Stimulated activated CD8-positive, alpha-beta memory T cell treated with anti-CD3 and anti-CD28 coated beads, Interleukin-2, amount 100 ng/mL, for 1 hour (primary cell): ENCODE data around the gene ARL5C.

ENCODE experiments used
- DNase-seq, 2 donors: peaks; one replicate each; pipeline ENCODE4 v3.0.0-alpha.2; 2020; ENCODE audit warnings: low read depth in 2 of 2

Gene ARL5C, protein sequence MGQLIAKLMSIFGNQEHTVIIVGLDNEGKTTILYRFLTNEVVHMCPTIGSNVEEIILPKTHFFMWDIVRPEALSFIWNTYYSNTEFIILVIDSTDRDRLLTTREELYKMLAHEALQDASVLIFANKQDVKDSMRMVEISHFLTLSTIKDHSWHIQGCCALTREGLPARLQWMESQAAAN

DNA sequence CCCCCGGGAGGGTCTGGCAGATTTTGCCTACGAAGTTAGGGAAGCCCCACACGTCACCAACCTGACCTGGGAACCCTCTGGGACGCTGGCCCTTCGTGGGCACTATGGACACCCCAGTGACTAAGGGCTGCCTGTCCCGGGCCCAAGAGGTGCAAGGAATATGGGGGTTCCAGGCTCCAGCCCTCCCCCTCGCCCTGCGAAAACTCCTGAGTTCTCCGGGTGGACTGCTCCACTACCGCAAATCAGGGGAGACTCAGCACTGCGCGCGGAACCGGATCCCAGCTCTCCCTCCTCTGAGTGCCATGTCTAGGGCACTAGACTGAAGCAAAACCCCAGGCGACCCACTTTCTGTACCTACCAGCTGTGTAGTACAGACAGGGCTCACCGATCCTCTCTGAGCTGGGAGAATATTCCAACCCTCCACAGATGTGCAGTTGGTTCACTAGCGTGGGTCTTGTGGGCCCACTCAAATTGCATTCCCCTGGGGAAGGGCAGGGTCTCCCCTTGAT lies at the start of gene ARL5C:
TSS of gene ARL5C (minus strand) at position 321 of the 509 bp plus-strand sequence. CDS start 401 bp downstream, outside the sequence.
- no peak for DNase-seq

DNA sequence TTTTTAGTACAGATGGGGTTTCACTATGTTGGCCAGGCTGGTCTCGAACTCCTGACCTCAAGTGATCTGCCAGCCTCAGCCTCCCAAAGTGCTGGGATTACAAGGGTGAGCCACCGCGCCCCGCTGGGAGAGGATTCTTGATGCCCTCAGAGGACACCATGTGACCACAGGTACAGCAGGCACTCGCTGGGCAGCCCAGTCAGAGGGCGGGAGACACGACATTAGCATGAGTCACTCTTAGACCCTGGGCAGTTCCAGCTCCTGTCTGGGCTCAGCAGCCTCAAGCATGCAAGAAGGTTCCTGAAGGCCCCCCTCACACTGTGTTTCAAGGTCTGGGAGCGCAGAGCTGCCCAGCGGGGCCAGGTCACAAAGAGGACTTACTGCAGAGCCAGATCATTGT lies 47.9 kb upstream of the ARL5C start:
- DNase-seq, result no peak

DNA sequence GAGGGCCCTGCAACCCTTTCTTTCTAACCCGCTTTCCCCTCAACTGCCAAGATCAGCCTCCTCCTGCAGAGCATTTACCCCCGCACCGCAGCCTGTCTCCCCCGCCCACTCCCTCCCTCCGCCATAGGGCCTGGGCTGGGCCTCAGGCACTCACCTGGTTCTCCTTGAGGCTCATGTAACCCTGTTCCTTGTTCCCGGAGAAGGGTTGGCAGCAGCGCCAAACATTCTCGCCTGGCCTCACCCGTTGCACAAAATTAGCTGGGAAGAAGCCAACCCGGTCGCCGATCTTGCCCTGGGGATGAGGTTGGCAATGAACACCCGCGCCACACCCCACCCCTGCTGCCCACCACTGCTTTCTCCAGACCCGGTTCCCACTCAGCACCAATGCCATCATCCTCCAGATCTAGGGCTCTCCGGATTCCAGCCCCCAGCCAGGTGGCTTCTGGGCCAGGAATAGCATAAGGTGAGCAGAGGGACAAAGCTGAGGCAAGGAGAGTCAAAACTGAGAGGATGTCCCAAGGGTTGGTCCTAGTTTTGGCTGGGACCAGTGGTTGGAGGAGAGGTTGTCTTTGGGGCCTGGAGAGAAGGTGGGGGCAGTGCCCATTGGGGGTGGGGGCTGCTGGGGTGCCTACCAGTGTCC lies 47.0 kb upstream of the ARL5C start:
- DNase-seq, result no peak

DNA sequence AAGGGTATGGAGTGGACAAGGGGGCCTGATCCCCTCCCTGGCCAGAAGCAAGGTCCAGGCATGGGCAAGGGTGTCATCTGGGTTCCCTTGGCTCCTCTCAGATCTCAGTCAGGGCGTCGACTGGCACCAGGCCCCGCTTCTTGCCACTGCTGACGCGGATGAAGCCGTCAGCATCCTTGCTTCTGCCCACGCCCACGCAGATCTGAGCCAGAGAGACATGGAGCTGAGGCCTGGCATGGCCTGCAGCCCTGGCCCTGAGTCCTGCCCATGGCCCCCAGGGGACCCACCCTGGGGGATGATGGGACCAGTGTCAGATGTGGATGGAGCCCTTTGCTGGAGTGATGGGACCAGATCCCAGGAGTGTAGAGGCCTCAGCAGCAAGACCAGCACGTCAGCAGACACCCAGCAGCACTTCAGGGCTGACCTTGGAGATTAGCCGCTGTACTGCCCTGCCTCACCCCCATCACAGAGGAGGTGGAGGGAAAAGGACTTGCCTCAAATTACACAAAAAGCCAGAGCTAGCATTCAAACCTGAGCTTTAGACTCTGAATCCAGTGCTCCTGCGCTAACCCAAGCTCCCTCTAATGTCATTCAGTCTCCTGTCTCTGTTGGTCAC lies 46.3 kb upstream of the ARL5C start:
- DNase-seq, result no peak

DNA sequence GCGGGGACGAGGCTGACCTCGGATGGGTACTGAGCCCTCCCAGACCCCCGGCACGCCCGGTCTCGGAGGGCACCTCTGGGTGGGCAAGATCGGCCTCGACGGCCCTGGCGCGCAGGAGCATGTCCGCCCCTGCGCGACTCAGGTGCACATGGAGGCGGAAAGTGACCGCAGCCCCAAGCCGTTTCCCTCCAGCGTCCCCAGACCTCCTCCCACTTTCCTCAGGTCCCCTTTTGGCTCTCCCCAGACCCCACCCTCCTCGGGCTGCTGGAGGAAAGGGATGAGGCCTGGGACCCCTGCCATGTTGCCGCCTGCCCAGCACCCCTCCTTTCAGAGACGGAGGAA lies 44.1 kb upstream of the ARL5C start:
- DNase-seq, result no peak

DNA sequence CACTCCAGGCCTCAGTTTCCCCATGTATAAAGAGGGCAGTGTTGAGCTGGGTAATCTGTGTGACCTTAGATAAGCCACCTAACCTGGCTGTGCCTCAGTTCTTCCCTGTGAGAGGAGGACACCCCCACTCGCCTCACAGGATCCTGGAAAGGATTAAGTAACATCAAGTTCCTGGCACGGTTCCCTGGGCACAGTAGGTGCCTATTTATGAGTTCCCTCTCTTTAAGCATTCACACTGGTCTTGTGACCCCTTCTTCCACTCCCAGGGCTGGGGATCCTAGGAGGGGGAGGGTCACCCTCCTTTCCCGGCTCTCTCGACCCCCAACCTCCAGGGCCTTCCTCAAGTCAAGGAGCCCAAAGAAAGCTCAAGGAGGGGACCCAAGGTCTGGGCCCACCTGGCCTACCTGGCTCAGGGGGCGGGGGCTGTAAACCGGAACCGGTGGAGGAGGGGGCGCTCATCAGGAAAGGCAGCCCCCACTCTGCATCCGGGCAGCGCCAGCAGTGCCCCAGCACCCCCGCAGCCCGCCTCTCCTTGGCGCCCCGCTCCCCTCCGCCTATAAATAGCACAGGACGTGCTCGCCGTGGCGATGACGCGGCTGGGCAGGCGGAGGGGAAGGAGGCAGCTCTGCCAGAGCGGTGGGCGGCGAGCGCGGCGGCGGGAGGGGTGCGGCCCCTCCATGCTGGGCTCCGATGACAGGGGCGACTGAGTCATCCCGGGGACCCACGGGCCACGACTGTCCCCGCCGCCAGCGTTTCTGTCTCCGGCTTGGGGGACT lies 43.5 kb upstream of the ARL5C start:
- DNase-seq, result peak; percentile 53 to 58

DNA sequence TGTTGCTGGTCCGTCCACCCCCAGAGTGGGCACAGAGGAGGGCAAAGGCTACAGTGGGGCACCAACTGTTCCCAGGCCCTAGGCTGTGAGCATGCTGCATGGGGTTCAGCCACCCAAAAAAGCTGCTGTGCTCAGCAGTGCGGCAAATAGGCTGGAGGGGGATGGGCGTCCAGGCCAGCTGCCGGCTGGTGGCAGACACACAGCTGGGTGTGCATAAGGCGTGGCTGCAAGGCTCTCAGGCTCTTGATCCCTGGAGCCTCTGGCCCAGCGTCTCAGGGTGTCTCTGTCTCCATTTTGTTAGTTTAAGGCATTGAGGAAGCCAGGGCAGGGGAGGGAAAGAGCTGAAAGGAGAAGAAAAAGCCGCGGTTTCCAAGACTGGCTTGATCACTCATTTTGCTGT lies 42.9 kb upstream of the ARL5C start:
- no peak for DNase-seq

DNA sequence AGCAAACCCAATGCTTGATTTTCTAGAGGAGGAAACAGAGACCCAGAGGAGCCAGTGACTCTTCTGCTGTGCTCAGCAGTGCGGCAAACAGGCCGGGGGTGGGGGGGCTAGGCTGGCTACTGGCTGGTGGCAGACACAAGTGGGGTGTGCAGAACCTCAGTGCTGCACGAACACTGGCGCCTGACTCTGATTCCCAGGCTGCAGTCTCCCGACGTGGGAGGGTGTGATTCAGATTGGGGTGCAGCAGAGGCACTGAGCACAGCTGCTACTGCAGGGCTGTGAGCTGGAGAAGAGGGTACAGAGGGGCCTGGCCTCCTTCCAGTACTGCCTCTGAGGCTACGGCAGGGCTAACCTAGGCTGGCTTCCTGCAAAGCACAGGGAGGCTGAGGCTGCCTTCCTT lies 42.2 kb upstream of the ARL5C start:
- no peak for DNase-seq

DNA sequence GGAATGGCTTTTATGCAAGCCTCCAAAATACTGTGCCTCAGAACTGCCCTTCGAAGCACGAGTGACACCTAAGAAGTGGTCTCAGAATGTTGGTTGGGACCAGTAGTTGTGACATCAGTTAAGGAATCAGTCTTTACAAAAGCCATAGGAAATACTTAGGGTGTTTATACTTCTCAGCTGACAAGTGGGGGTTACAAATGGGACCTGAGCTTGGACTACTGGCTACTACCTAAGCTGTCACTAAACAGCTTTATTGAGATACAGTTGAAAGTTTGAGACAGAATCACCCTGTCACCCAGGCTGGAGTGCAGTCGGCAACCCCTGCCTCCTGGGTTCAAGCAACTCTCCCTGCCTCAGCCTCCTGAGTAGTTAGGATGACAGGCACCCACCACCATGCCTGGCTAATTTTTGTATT lies 39.2 kb upstream of the ARL5C start:
- DNase-seq, result no peak

DNA sequence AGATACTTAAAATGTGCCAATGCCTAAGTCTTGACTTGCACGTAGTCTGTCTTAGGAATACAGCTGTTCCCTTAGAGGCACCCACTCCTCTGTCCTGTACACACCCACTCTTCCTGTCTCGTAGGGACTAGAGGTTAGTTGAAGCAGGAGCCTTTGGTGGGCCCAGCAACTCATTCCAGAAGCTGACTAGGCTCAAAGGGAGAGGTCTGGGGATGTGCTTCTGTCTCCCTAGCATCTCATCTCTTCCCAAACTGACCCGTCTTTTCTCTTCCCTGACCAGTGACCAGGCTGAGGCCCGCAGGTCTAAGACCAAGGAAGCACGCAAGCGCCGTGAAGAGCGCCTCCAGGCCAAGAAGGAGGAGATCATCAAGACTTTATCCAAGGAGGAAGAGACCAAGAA lies 38.3 kb upstream of the ARL5C start:
- DNase-seq, result no peak

DNA sequence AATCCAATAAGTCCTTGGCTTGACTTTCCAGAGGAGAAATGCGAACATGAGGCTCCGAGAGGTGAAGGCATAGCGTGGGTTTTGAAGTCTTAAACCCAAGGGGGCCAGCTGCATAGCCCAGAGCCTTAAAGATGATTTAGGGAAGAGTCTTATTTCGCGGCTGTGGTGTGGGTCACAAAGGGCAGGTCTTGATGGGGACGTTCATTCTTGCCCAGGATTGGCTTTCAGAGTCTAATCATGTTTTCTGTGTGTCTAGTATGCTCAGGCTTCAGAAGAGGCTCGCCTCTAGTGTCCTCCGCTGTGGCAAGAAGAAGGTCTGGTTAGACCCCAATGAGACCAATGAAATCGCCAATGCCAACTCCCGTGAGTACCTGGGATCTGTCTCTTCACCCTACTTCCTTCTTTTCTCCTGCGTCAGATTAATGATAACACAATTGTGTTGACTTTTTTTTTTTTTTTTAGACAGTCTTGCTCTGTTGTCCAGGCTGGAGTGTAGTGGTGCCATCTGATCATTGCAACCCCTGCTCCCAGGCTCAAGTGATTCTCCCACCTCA lies 35.1 kb upstream of the ARL5C start:
- DNase-seq, result no peak

DNA sequence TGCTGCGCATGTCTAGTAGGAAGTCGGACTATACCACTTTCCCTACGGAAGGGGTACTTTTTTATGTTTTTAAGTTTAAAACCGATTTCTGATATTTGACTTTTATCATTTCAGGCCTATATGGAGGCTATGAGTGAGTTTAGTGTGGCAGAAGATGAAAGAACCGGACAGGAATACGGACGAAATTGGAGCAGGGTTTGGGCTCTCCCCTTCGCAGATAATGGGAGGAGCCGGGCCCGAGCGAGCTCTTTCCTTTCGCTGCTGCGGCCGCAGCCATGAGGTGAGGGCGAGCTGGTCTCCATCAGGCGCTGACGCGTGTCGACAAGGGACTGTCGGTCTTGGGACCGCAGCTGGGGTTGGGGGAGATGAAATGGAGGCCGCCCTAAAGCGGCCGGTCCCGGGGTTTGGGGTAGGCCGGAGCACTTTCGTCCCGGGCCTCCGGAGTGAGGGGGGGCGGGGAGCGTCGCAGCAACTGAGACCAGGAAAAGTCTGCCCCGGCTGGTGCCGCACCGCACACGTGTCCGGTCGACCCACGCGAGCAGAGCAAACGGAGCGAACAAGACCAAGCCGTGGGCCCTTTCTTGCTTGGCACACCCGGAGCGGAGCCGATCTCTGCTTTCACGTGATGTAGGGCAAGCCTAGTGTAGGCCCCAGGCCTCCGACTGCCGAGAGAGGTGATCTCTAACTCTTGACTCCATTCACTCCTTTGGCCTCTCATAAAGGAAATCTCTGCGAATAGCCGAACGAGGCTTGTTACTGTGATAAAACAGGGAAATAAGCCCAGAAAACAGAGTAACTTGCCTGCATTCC lies 34.3 kb upstream of the ARL5C start, which contains the start of gene RPL19:
TSS of gene RPL19 (plus strand) at position 214 of the 810 bp plus-strand sequence. CDS start at position 276, 62 bp downstream.
- DNase-seq, result peak; percentile 60 to 68

DNA sequence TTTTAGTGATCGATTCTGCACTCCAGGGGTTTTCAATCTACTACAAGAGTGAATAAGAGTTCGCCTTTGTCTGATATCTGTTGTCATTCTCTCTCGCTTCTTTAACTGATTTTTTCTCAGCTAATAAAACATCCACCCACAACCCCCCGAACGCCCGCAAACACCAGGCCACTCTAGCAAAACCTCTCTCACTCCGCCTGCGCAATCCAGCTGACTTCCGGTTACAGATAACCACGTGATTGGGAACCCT lies 33.8 kb upstream of the ARL5C start:
- DNase-seq, result peak; percentile 77 to 80

DNA sequence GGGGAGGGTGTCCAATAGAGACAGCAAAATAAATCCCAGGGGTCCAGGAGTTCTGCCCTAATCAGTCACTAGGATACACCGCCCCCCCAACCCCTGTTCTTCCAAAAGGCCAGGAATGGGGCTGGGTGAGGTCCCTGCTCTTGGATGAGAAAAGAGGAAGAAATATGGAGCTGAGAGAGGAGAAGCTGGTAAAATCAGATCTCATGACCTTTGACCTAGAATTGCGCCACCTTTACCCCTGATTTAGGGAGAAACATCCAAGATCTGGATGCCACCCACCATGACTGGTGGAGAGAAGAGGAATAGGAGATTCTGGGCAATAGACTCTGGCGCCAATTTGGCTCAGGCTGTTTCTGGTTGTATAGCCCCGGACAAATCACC lies 32.2 kb upstream of the ARL5C start:
- DNase-seq, result no peak

DNA sequence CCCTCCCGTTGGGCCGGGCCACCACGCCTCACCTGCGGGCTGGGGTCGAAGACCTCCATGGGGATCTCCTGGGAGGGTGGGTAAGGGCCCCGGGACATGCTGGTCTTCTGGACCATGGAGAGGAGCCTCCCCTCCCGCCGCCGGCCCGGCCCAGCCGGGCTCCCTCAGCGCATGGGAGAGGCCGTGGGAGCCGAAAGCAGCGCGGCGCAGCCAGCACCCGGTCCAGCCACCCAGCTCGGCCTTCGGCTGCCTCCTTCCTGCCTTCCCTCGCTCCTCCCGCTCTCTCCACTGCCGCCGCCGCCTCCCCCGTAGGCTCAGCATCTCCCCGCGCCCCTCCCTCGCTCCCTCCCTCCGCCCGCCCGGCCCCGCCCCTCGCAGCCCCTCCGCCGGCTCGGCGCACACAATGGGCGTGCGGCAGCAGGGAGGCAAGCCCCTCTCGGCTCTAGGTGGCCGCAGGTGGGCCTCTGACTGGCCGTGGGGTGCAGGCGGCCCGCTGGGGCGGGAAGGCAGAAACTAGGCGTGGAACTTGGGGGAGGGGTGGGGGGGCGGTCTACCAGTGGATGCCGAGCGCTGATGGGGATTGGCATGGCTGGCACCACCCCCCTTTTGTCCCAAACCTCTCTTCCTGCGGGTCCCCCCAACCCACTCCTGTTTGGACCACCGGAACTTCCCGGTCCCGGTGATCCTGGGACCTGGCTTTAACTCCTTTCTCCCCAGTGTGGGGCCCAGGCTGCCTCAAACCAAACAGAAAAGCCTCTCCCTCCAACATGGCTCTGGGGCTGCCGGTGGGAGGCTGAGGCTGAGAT lies 31.6 kb upstream of the ARL5C start, which contains the start of gene CACNB1:
TSS of gene CACNB1 (minus strand) at position 290 of the 806 bp plus-strand sequence. CDS start at position 116, 174 bp downstream.
- peak; percentile 20 to 52 for DNase-seq

DNA sequence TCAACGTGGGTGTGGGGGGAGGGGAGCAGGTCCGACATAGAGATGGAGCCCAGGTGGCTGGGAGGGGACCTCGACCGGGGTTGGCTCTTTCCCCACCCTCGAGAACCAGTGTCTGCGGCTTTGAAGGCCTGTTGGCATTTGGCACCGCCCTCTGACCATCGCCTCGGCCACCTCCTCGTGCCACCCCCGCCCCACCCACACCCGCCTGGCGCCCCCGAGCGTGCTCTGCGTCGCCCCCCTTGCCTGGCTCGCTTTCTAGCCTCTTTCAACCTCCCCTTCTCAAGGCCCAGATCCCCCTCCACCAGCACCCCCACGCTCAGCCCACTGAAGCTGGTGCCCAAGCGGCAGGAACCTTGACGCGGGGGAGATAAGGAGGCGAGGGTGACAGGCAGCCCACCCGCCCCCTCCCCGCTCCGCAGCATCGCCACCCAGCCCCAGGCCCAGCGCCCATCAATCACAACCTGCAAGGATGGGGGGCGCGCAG lies 30.9 kb upstream of the ARL5C start:
- DNase-seq, result no peak

DNA sequence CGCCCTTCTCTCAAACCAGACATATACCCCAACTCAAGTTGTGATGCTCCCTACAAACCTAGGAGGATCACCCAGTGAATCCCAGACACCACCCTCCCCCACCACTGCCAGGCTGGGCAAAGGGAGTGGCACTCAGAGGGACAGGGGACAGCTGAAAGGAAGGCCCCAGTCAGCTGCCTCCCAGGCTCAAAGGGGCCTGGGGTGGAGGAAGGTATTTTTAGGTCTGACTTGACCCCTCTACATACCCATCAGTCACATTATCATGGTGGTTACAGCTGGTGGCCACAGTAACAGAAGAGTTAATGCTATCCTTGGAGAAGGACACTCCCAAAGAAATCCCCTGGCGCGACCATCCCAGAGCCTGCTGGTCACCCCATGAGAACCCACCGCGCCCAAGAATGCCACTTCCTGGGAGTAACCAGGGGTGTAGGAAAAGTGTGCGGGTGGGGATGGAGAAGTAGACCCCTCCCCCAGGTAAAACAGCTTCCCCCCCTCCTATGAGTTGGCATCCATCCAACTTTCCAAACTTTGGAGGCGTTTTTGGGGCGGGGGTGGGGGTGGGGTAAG lies 30.4 kb upstream of the ARL5C start:
- DNase-seq, result no peak

DNA sequence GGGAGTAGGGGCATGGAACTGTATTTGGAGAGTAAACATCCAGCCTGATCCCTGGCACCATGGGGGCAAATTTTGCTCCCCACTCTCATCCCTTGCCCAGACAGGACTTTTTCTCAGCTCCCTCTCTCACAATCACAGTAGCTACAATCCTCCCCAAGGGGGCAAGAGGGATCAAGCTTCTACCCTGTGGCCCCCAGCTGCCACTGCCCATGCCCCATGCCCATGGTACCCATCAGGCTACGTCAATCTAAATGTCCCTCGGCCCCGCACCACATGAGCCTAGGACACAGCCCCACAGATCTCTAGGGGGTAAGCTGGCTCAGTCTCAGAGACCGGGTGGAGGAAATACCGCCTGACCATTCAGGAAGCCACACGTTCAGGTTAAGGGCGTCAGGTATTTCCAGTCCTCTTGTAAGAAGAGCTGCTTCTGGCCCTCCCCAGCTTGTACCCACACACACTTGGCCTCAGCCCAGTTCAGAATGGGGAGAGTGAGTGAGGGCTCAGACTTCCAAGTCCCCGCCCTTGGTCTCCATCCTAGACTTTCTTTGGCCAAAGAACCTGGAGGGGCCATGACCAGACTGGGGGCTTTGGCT lies 29.7 kb upstream of the ARL5C start:
- DNase-seq, result no peak

DNA sequence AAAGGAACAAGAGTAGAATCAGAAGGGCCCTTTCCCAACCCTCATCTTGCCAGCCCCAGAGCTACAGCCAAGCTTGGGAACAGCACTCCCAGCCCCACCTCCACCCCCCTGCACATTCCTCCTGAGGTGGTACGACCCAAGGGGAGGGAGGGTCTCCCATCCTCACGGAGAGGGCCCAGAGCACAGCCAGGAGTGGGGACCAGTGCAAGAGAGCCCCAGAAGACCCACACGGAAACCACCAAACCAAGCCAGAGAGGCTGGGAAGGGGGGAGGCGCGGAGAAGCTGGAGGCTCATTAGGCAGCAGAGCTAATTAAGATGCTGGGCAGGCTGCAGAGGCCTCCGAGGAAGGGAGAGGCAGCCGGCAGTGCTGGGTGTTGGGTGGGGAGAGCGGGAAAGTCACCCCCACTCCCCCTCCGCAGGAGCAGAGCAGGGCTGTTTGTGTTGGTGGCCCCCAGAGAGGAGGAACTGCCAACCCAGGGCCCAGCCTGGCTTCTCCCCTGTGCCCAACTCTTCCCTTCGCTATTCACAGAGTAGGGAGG lies 29.1 kb upstream of the ARL5C start:
- DNase-seq, result no peak
